ENCODE results near the gene PCDHGA3. TPM values are rescaled to one million over a fixed set of nuclear protein-coding genes. Genes with fewer than 3 reads are reported as not detected.

PCDHGA3 gene
- total and polyA plus RNA-seq, 2 donors from 2014 or later = 0.22 to 4.0 TPM

Other genes with a start within 250 kb of the PCDHGA3 start
Only the 30 nearest of the 38 such genes appear.
- 2.4 TPM for gene PCDHB9, start 156.7 kb upstream of the PCDHGA3 start, total RNA-seq
- gene PCDHB9, start 156.7 kb upstream of the PCDHGA3 start, polyA plus RNA-seq (ENCODE audit: insufficient read depth, low read depth, low replicate concordance) = 0.47 TPM
- gene PCDHB10, start 151.5 kb upstream of the PCDHGA3 start, total RNA-seq = 2.3 TPM
- 0.73 TPM for gene PCDHB10, start 151.5 kb upstream of the PCDHGA3 start, polyA plus RNA-seq (ENCODE audit: insufficient read depth, low read depth, low replicate concordance)
- gene PCDHB11, start 144.2 kb upstream of the PCDHGA3 start, total RNA-seq = 4.3 TPM
- gene PCDHB11, start 144.2 kb upstream of the PCDHGA3 start, polyA plus RNA-seq (ENCODE audit: insufficient read depth, low read depth, low replicate concordance) = 0.47 TPM
- gene PCDHB12, start 135.1 kb upstream of the PCDHGA3 start, total RNA-seq = 2.5 TPM
- gene PCDHB12, start 135.1 kb upstream of the PCDHGA3 start, polyA plus RNA-seq (ENCODE audit: insufficient read depth, low read depth, low replicate concordance) = 0.77 TPM
- 5.9 TPM for gene PCDHB13, start 129.9 kb upstream of the PCDHGA3 start, total RNA-seq
- 0.86 TPM for gene PCDHB13, start 129.9 kb upstream of the PCDHGA3 start, polyA plus RNA-seq (ENCODE audit: insufficient read depth, low read depth, low replicate concordance)
- gene PCDHB14, start 120.5 kb upstream of the PCDHGA3 start, total RNA-seq = 6.2 TPM
- gene PCDHB14, start 120.5 kb upstream of the PCDHGA3 start, polyA plus RNA-seq (ENCODE audit: insufficient read depth, low read depth, low replicate concordance) = 2.0 TPM
- 6.0 TPM for gene PCDHB15, start 98.4 kb upstream of the PCDHGA3 start, total RNA-seq
- 1.8 TPM for gene PCDHB15, start 98.4 kb upstream of the PCDHGA3 start, polyA plus RNA-seq (ENCODE audit: insufficient read depth, low read depth, low replicate concordance)
- gene SLC25A2, start 39.8 kb upstream of the PCDHGA3 start, total RNA-seq = 0.94 TPM
- not detected for gene SLC25A2, start 39.8 kb upstream of the PCDHGA3 start, polyA plus RNA-seq (ENCODE audit: insufficient read depth, low read depth, low replicate concordance)
- 73.5 TPM for gene TAF7, start 23.0 kb upstream of the PCDHGA3 start, total RNA-seq
- gene TAF7, start 23.0 kb upstream of the PCDHGA3 start, polyA plus RNA-seq (ENCODE audit: insufficient read depth, low read depth, low replicate concordance) = 71.3 TPM
- 0.69 TPM for gene PCDHGA1, start 13.3 kb upstream of the PCDHGA3 start, total RNA-seq
- gene PCDHGA1, start 13.3 kb upstream of the PCDHGA3 start, polyA plus RNA-seq (ENCODE audit: insufficient read depth, low read depth, low replicate concordance) = 0.19 TPM
- 4.7 TPM for gene PCDHGA2, start 5.1 kb upstream of the PCDHGA3 start, total RNA-seq
- 0.73 TPM for gene PCDHGA2, start 5.1 kb upstream of the PCDHGA3 start, polyA plus RNA-seq (ENCODE audit: insufficient read depth, low read depth, low replicate concordance)
- gene PCDHGB1, start 6.3 kb downstream of the PCDHGA3 start, total RNA-seq = 2.9 TPM
- 0.37 TPM for gene PCDHGB1, start 6.3 kb downstream of the PCDHGA3 start, polyA plus RNA-seq (ENCODE audit: insufficient read depth, low read depth, low replicate concordance)
- 3.9 TPM for gene PCDHGA4, start 11.2 kb downstream of the PCDHGA3 start, total RNA-seq
- gene PCDHGA4, start 11.2 kb downstream of the PCDHGA3 start, polyA plus RNA-seq (ENCODE audit: insufficient read depth, low read depth, low replicate concordance) = 0.13 TPM
- 4.0 TPM for gene PCDHGB2, start 16.2 kb downstream of the PCDHGA3 start, total RNA-seq
- not detected for gene PCDHGB2, start 16.2 kb downstream of the PCDHGA3 start, polyA plus RNA-seq (ENCODE audit: insufficient read depth, low read depth, low replicate concordance)
- gene PCDHGA5, start 20.3 kb downstream of the PCDHGA3 start, total RNA-seq = 2.8 TPM
- gene PCDHGA5, start 20.3 kb downstream of the PCDHGA3 start, polyA plus RNA-seq (ENCODE audit: insufficient read depth, low read depth, low replicate concordance) = not detected
- 4.4 TPM for gene PCDHGB3, start 26.4 kb downstream of the PCDHGA3 start, total RNA-seq
- 0.15 TPM for gene PCDHGB3, start 26.4 kb downstream of the PCDHGA3 start, polyA plus RNA-seq (ENCODE audit: insufficient read depth, low read depth, low replicate concordance)
- 7.2 TPM for gene PCDHGA6, start 30.1 kb downstream of the PCDHGA3 start, total RNA-seq
- gene PCDHGA6, start 30.1 kb downstream of the PCDHGA3 start, polyA plus RNA-seq (ENCODE audit: insufficient read depth, low read depth, low replicate concordance) = 0.34 TPM
- gene PCDHGA7, start 38.9 kb downstream of the PCDHGA3 start, total RNA-seq = 4.1 TPM
- gene PCDHGA7, start 38.9 kb downstream of the PCDHGA3 start, polyA plus RNA-seq (ENCODE audit: insufficient read depth, low read depth, low replicate concordance) = 0.49 TPM
- 6.1 TPM for gene PCDHGB4, start 43.9 kb downstream of the PCDHGA3 start, total RNA-seq
- 1.0 TPM for gene PCDHGB4, start 43.9 kb downstream of the PCDHGA3 start, polyA plus RNA-seq (ENCODE audit: insufficient read depth, low read depth, low replicate concordance)
- gene PCDHGA8, start 48.8 kb downstream of the PCDHGA3 start, total RNA-seq = 1.8 TPM
- gene PCDHGA8, start 48.8 kb downstream of the PCDHGA3 start, polyA plus RNA-seq (ENCODE audit: insufficient read depth, low read depth, low replicate concordance) = 0.09 TPM
- 12.3 TPM for gene PCDHGB5, start 54.1 kb downstream of the PCDHGA3 start, total RNA-seq
- gene PCDHGB5, start 54.1 kb downstream of the PCDHGA3 start, polyA plus RNA-seq (ENCODE audit: insufficient read depth, low read depth, low replicate concordance) = 0.82 TPM
- gene PCDHGA9, start 58.9 kb downstream of the PCDHGA3 start, total RNA-seq = 7.6 TPM
- gene PCDHGA9, start 58.9 kb downstream of the PCDHGA3 start, polyA plus RNA-seq (ENCODE audit: insufficient read depth, low read depth, low replicate concordance) = 0.54 TPM
- 7.5 TPM for gene PCDHGB6, start 64.2 kb downstream of the PCDHGA3 start, total RNA-seq
- gene PCDHGB6, start 64.2 kb downstream of the PCDHGA3 start, polyA plus RNA-seq (ENCODE audit: insufficient read depth, low read depth, low replicate concordance) = 0.22 TPM
- gene PCDHGA10, start 69.2 kb downstream of the PCDHGA3 start, total RNA-seq = 5.1 TPM
- gene PCDHGA10, start 69.2 kb downstream of the PCDHGA3 start, polyA plus RNA-seq (ENCODE audit: insufficient read depth, low read depth, low replicate concordance) = 0.47 TPM
- 15.1 TPM for gene PCDHGB7, start 73.8 kb downstream of the PCDHGA3 start, total RNA-seq
- gene PCDHGB7, start 73.8 kb downstream of the PCDHGA3 start, polyA plus RNA-seq (ENCODE audit: insufficient read depth, low read depth, low replicate concordance) = 1.0 TPM
- 3.6 TPM for gene PCDHGA11, start 77.2 kb downstream of the PCDHGA3 start, total RNA-seq
- 0.37 TPM for gene PCDHGA11, start 77.2 kb downstream of the PCDHGA3 start, polyA plus RNA-seq (ENCODE audit: insufficient read depth, low read depth, low replicate concordance)
- gene PCDHGA12, start 86.7 kb downstream of the PCDHGA3 start, total RNA-seq = 4.0 TPM
- 0.24 TPM for gene PCDHGA12, start 86.7 kb downstream of the PCDHGA3 start, polyA plus RNA-seq (ENCODE audit: insufficient read depth, low read depth, low replicate concordance)
- gene PCDHGC3, start 132.1 kb downstream of the PCDHGA3 start, total RNA-seq = 51.5 TPM
- 41.0 TPM for gene PCDHGC3, start 132.1 kb downstream of the PCDHGA3 start, polyA plus RNA-seq (ENCODE audit: insufficient read depth, low read depth, low replicate concordance)
- 1.5 TPM for gene PCDHGC4, start 141.2 kb downstream of the PCDHGA3 start, total RNA-seq
- not detected for gene PCDHGC4, start 141.2 kb downstream of the PCDHGA3 start, polyA plus RNA-seq (ENCODE audit: insufficient read depth, low read depth, low replicate concordance)
- gene PCDHGC5, start 145.3 kb downstream of the PCDHGA3 start, total RNA-seq = 1.4 TPM
- not detected for gene PCDHGC5, start 145.3 kb downstream of the PCDHGA3 start, polyA plus RNA-seq (ENCODE audit: insufficient read depth, low read depth, low replicate concordance)